Neuron (in vitro differentiated cells): ENCODE measurements around the gene MALRD1.

Source experiments
- H2AFZ ChIP-seq: one replicate; pipeline ENCODE4 v1.6.1; 2013; ENCODE audit warnings: low read depth, mild to moderate bottlenecking, inconsistent platforms, low read length, moderate library complexity
- H3K27me3 ChIP-seq: one replicate; pipeline ENCODE4 v1.6.1; 2013; ENCODE audit warnings: low read length; ENCODE audit not compliant: insufficient read depth
- H3K36me3 ChIP-seq: one replicate; pipeline ENCODE4 v1.6.1; 2013; ENCODE audit warnings: low read length; ENCODE audit not compliant: insufficient read depth
- H3K4me1 ChIP-seq: one replicate; pipeline ENCODE4 v1.6.1; 2013; ENCODE audit warnings: low read length; ENCODE audit not compliant: insufficient read depth
- H3K4me3 ChIP-seq: 2 replicates; pipeline ENCODE4 v1.5.1; 2013; ENCODE audit warnings: mild to moderate bottlenecking, low read length, moderate library complexity
- H3K9me3 ChIP-seq: one replicate; pipeline ENCODE4 v1.6.1; 2013; ENCODE audit warnings: low read length

The MALRD1 gene

GRCh38 chr10:19263262-19263661, 214.7 kb downstream of the MALRD1 start:
- Histone ChIP-seq H3K4me1 (no peaks in the 10 kb centered on the region), H3K4me3 (no peak overlapping the region), H3K36me3 (no peaks in the 10 kb centered on the region), H2AFZ (no peak overlapping the region), H3K9me3 (no peaks in the 10 kb centered on the region), H3K27me3 (no peaks in the 10 kb centered on the region)

GRCh38 chr10:19283285-19283684, 234.7 kb downstream of the MALRD1 start:
- H2AFZ ChIP-seq, result no peak overlapping the region
- H3K9me3 ChIP-seq, result no peaks in the 10 kb centered on the region
- H3K4me1 ChIP-seq, result no peaks in the 10 kb centered on the region
- H3K27me3 ChIP-seq, result no peaks in the 10 kb centered on the region
- no peak overlapping the region for H3K4me3 ChIP-seq
- H3K36me3 ChIP-seq, result no peaks in the 10 kb centered on the region

- Histone ChIP-seq H3K27me3 (no peaks in the 10 kb centered on the region), H3K36me3 (no peaks in the 10 kb centered on the region), H3K4me3 (no peak overlapping the region), H3K4me1 (no peaks in the 10 kb centered on the region), H3K9me3 (no peaks in the 10 kb centered on the region), H2AFZ (no peak overlapping the region)
Observed at GRCh38 chr10:19283786-19284185, 235.2 kb downstream of the MALRD1 start.

- no peaks in the 10 kb centered on the region for H3K27me3 ChIP-seq
- no peaks in the 10 kb centered on the region for H3K9me3 ChIP-seq
- no peaks in the 10 kb centered on the region for H3K4me1 ChIP-seq
- no peaks in the 10 kb centered on the region for H3K36me3 ChIP-seq
- H2AFZ ChIP-seq, result no peak overlapping the region
- no peak overlapping the region for H3K4me3 ChIP-seq
Observed at GRCh38 chr10:19290770-19291169, 242.2 kb downstream of the MALRD1 start.

GRCh38 chr10:19294233-19294632, 245.6 kb downstream of the MALRD1 start:
- H3K36me3 ChIP-seq, result no peaks in the 10 kb centered on the region
- H3K27me3 ChIP-seq, result no peaks in the 10 kb centered on the region
- no peak overlapping the region for H2AFZ ChIP-seq
- H3K4me3 ChIP-seq, result no peak overlapping the region
- no peaks in the 10 kb centered on the region for H3K4me1 ChIP-seq
- H3K9me3 ChIP-seq, result no peaks in the 10 kb centered on the region

- Histone ChIP-seq H3K4me1 (no peaks in the 10 kb centered on the region), H3K36me3 (no peaks in the 10 kb centered on the region)
Observed at GRCh38 chr10:19299645-19300044, 251.0 kb downstream of the MALRD1 start.

GRCh38 chr10:19302117-19302516, 253.5 kb downstream of the MALRD1 start:
- no peak overlapping the region for H2AFZ ChIP-seq
- no peak overlapping the region for H3K4me3 ChIP-seq
- no peaks in the 10 kb centered on the region for H3K27me3 ChIP-seq
- no peaks in the 10 kb centered on the region for H3K4me1 ChIP-seq
- H3K36me3 ChIP-seq, result no peaks in the 10 kb centered on the region
- H3K9me3 ChIP-seq, result no peaks in the 10 kb centered on the region

More at GRCh38 chr10:19299645-19300044, 251.0 kb downstream of the MALRD1 start:
- no peak overlapping the region for H2AFZ ChIP-seq
- H3K9me3 ChIP-seq, result no peaks in the 10 kb centered on the region
- H3K4me3 ChIP-seq, result no peak overlapping the region
- H3K27me3 ChIP-seq, result no peaks in the 10 kb centered on the region

DNA sequence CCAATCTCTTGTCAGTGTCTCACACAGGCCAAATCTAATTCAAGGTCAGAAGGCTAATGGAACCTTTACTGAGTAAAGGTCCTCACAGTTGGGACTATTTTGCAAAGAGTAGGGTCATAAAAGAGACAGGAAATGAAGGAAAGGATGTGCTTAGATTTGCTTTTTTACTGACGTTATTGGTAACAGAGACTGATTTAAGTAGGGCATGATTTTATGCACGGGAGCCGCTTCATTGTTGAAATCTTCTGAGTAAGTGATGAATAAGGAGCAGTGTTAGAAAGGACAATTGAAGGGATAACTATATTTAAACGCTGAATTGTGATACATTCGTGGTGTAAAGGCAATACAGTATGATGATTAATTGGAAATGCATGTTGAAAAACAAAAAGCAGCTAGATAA, 261.5 kb downstream of the MALRD1 start:
- no peak overlapping the region for H3K4me3 ChIP-seq
- no peaks in the 10 kb centered on the region for H3K27me3 ChIP-seq
- no peaks in the 10 kb centered on the region for H3K36me3 ChIP-seq
- no peaks in the 10 kb centered on the region for H3K9me3 ChIP-seq
- no peak overlapping the region for H2AFZ ChIP-seq
- no peaks in the 10 kb centered on the region for H3K4me1 ChIP-seq

DNA sequence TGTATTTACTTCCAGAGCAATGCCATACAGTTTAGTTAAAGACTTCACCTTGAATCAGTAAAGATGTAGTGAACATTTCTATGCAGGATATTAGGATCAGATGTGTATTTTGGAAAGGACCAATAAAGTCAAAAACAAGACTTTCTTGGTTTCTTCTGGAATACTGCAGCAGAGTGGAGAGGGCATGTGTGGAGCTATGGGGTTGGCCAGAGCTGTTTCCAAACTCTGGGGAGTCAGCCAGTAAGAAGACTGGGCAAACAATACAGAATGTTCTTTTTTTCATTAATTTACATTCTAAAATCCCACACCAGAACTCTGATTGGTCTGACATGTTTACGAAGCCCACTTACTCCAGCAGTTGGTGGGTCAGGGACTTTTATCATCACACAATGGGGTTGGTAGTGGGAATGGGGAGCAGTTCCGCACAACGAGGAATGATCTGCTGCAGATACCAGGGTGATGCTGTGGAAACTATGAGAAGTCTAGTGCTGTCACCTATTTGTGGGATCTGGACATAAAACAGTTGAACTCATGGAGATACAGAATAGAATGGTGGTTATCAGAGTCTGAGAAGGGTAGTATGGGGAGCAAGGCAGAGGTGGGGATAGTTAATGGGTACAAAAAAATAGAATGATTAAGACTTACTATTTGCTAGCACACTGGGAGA, 267.7 kb downstream of the MALRD1 start:
- H3K36me3 ChIP-seq, result no peaks in the 10 kb centered on the region
- H3K4me1 ChIP-seq, result no peaks in the 10 kb centered on the region
- H3K27me3 ChIP-seq, result no peaks in the 10 kb centered on the region
- no peak overlapping the region for H2AFZ ChIP-seq
- H3K4me3 ChIP-seq, result no peak overlapping the region
- no peaks in the 10 kb centered on the region for H3K9me3 ChIP-seq

DNA sequence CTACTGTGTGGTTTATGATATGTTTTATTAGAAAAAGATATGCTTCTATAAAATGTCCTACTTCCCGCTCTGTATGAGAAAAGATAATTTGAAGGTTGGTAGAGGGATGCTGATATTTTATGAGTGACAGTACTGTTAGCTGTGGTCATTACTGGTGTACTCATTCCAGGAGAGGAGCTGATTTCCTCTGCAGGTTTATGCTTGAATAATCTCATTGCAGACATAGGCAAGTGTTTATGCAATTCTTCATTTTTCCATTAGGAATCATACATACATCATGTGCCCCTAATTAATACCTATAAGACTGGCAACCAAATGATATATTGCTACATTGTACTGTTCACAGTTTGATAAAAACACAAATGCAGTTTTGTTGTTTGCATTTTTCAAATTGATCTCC, 269.4 kb downstream of the MALRD1 start:
- no peaks in the 10 kb centered on the region for H3K27me3 ChIP-seq
- no peaks in the 10 kb centered on the region for H3K4me1 ChIP-seq
- no peak overlapping the region for H3K4me3 ChIP-seq
- H3K36me3 ChIP-seq, result no peaks in the 10 kb centered on the region
- no peak overlapping the region for H2AFZ ChIP-seq
- no peaks in the 10 kb centered on the region for H3K9me3 ChIP-seq

DNA sequence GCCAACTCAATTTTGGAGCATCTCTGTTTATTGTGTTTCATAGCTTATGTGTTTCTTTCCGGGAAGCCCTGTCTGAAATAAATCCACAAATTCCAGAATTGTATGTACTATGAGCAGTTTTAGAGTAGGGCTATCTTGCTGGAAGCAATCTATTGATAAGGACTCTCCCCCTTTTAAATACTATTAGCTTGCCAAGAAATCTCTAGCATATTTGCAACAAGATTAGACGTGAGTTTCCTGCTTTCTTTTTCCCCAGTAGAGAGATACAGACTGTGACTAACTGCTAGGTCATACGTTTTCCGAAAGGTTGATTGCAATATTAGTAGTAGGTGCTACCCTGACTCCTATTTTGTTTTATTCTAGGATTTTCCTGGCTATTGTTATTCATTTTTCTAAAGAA, 277.0 kb downstream of the MALRD1 start:
- Histone ChIP-seq H2AFZ (no peak overlapping the region), H3K27me3 (no peaks in the 10 kb centered on the region), H3K36me3 (no peaks in the 10 kb centered on the region), H3K4me3 (no peak overlapping the region), H3K9me3 (no peaks in the 10 kb centered on the region), H3K4me1 (no peaks in the 10 kb centered on the region)

GRCh38 chr10:19328582-19328981, 280.0 kb downstream of the MALRD1 start:
- Histone ChIP-seq H3K9me3 (no peaks in the 10 kb centered on the region), H3K4me1 (no peaks in the 10 kb centered on the region), H2AFZ (no peak overlapping the region), H3K27me3 (no peaks in the 10 kb centered on the region), H3K4me3 (no peak overlapping the region), H3K36me3 (no peaks in the 10 kb centered on the region)

- Histone ChIP-seq H3K4me1 (no peaks in the 10 kb centered on the region), H3K36me3 (no peaks in the 10 kb centered on the region), H2AFZ (no peak overlapping the region), H3K9me3 (no peaks in the 10 kb centered on the region), H3K27me3 (no peaks in the 10 kb centered on the region), H3K4me3 (no peak overlapping the region)
Observed at GRCh38 chr10:19329475-19329874, 280.9 kb downstream of the MALRD1 start.

- no peaks in the 10 kb centered on the region for H3K4me1 ChIP-seq
Observed at GRCh38 chr10:19332304-19332703, 283.7 kb downstream of the MALRD1 start.

More at GRCh38 chr10:19332304-19332703, 283.7 kb downstream of the MALRD1 start:
- no peaks in the 10 kb centered on the region for H3K9me3 ChIP-seq
- H3K4me3 ChIP-seq, result no peak overlapping the region
- H3K27me3 ChIP-seq, result no peaks in the 10 kb centered on the region
- no peak overlapping the region for H2AFZ ChIP-seq
- H3K36me3 ChIP-seq, result no peaks in the 10 kb centered on the region
